HFFc6 (cell line): ENCODE data around the gene MDC1. TPM values are rescaled to one million over a fixed set of nuclear protein-coding genes. Genes with fewer than 3 reads are reported as not detected.

Source experiments
- DNase-seq: peaks from one replicate; pipeline ENCODE4 v3.0.0-alpha.2; 2018
- H3K27ac Mint-ChIP-seq: 2 replicates; pipeline ENCODE4 v1.8.0; 2020; ENCODE audit warnings: mild to moderate bottlenecking, mixed read lengths
- H3K27me3 Mint-ChIP-seq: 2 replicates; pipeline ENCODE4 v1.8.0; 2021; ENCODE audit warnings: mild to moderate bottlenecking, moderate library complexity, mixed read lengths; ENCODE audit not compliant: insufficient read depth
- H3K36me3 Mint-ChIP-seq: 2 replicates; pipeline ENCODE4 v1.8.0; 2021; ENCODE audit warnings: low read depth, mixed read lengths
- H3K4me1 Mint-ChIP-seq: 2 replicates; pipeline ENCODE4 v1.8.0; 2020; ENCODE audit warnings: low read depth, mixed read lengths
- H3K4me3 Mint-ChIP-seq: 2 replicates; pipeline ENCODE4 v1.8.0; 2020; ENCODE audit warnings: mild to moderate bottlenecking, moderate library complexity, mixed read lengths
- H3K9me3 Mint-ChIP-seq: 2 replicates; pipeline ENCODE4 v1.8.0; 2020; ENCODE audit warnings: mild to moderate bottlenecking, mixed read lengths
- CTCF ChIP-seq: fragments of 200-600 bp; sonication (generic); IDR thresholded peaks from 2 replicates; pipeline ENCODE4 v1.5.0; 2021; ENCODE audit warnings: antibody characterized with exemption, mild to moderate bottlenecking
- total RNA-seq, 6 experiments: library from RNA; stranded (reverse); fragmentation: NEBNext Ultra II Directional; extraction: Animal tissue kit (Norgen Biotek cat#: 25700); gene quantifications; 2 replicates in 1 of 6; 3 replicates in 5 of 6; pipeline ENCODE4 v1.2.3, GENCODE V29; 2021

Gene MDC1
- total RNA-seq, 6 experiments from 2014 or later = 18.4 to 31.9 (median 28.1) TPM

- Mint-ChIP-seq H3K27ac (no peak overlapping the region), H3K36me3 (peaks cover 22% of the 10 kb centered on the region), H3K27me3 (no peaks in the 10 kb centered on the region), H3K9me3 (no peaks in the 10 kb centered on the region), H3K4me1 (no peaks in the 10 kb centered on the region), H3K4me3 (no peak overlapping the region)
- no peak for TF ChIP-seq CTCF
- no peak for DNase-seq
These were observed 14.1 kb downstream of the MDC1 start for GRCh38 chr6:30703011-30703410.

- DNase-seq = no peak
- Mint-ChIP-seq H3K4me3 (no peak overlapping the region), H3K4me1 (peaks cover 1% of the 10 kb centered on the region; the same call in 1 of the 2 replicates), H3K9me3 (no peaks in the 10 kb centered on the region), H3K27me3 (no peaks in the 10 kb centered on the region), H3K36me3 (peaks cover 17% of the 10 kb centered on the region), H3K27ac (no peak overlapping the region)
- no peak for TF ChIP-seq CTCF
These were observed 16.7 kb downstream of the MDC1 start for GRCh38 chr6:30700340-30700739.

GRCh38 chr6:30696432-30696831 lies 20.6 kb downstream of the MDC1 start:
- Mint-ChIP-seq H3K4me1 (peaks cover 19% of the 10 kb centered on the region), H3K36me3 (no peaks in the 10 kb centered on the region; the same call in 1 of the 2 replicates), H3K9me3 (no peaks in the 10 kb centered on the region), H3K27me3 (no peaks in the 10 kb centered on the region), H3K27ac (no peak overlapping the region), H3K4me3 (no peak overlapping the region)
- no peak for TF ChIP-seq CTCF
- no peak for DNase-seq

GRCh38 chr6:30691208-30691847 lies 25.8 kb downstream of the MDC1 start:
- H3K4me3 Mint-ChIP-seq = peak overlapping the region; percentile 90
- H3K27ac Mint-ChIP-seq = peak overlapping the region; percentile 89
- peaks cover 9% of the 10 kb centered on the region for H3K36me3 Mint-ChIP-seq
- TF ChIP-seq CTCF = no peak
- no peaks in the 10 kb centered on the region for H3K9me3 Mint-ChIP-seq
- H3K27me3 Mint-ChIP-seq = peaks cover 3% of the 10 kb centered on the region; the same call in 1 of the 2 replicates
- DNase-seq = no peak
- H3K4me1 Mint-ChIP-seq = peaks cover 56% of the 10 kb centered on the region

- Mint-ChIP-seq H3K4me1 (peaks cover 57% of the 10 kb centered on the region), H3K4me3 (peak within 1 kb of the TSS; percentile 90), H3K27ac (peak within 1 kb of the TSS; percentile 90), H3K36me3 (peaks cover 16% of the 10 kb centered on the region), H3K9me3 (no peaks in the 10 kb centered on the region), H3K27me3 (peaks cover 3% of the 10 kb centered on the region)
- peak; percentile 81 for DNase-seq
- no peak for TF ChIP-seq CTCF
These were observed 26.5 kb downstream of the MDC1 start, which contains the start of gene NRM for GRCh38 chr6:30690403-30691207. Gene NRM, minus strand, starts transcription at chr6:30690984. Its CDS starts 10 bp downstream, at chr6:30690974.
